T-helper 1 cell treated with Interleukin-12 subunit alpha and Interleukin-12 subunit beta and Interleukin-4 antibody, amounts not matched to agents 30 ng/mL and 1 ng/mL, for 36 hours (primary cell): Measurements from ENCODE around the gene CRACDL. TPM values are rescaled to one million over a fixed set of nuclear protein-coding genes. Genes with fewer than 3 reads are reported as not detected.
"Not testable (repeated sequence)": the region's sequence is repeated elsewhere in the genome, so short reads cannot be mapped to it uniquely, and the experiment has no call there.

Experiments
- intact Hi-C: fragments of 100-400 bp; cut with micrococcal nuclease; formaldehyde crosslinking; loops from one replicate; pipeline ENCODE4 v1.15.1; 2024
- total RNA-seq: library from RNA; stranded (reverse); gene quantifications from 2 replicates; pipeline ENCODE4 v1.2.3, GENCODE V29; 2022

The CRACDL gene
- total RNA-seq, 1 donor from 2014 or later: 0.98 TPM

DNA sequence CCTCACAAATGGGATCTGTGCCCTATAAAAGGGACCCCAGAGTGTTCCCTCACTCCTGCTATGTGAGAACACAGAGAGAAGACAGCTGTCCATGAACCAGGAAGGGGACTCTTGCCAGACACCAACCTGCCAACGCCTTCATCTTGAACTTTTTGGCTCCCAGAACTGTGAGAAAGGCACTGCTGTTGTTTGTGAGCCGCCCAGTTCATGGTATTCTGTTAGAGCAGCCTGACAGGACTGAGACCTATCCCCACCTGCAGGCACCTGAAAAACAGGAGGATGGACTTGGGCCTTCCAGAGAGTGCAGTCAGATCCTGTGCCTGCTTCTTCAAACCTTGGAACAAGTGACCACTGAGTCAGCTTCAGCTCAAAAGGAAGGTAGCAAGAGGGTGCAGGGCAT, 51.4 kb downstream of the CRACDL start:
- intact Hi-C loops: no loop called here

DNA sequence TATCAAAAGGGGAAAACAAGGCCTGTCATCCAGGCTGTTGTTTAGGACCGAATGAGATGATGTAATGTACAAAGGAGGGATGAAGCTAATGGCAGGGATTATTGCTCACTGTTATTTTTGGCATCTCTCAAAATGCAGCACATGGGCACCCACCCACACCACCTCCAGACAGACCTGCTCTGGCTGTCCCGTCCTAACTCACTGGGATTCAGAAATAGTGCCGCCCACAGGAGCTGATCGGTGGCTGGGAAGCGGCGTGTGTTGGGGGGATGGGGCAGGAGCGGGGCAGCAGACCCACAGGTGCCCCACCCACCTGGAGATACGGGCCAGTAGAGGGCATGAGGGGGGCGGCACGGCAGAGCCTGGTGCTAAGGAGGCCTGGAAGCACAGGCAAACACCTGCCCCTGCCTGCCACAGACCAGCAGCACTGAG, 52.2 kb downstream of the CRACDL start:
- intact Hi-C loops: no loop called here

DNA sequence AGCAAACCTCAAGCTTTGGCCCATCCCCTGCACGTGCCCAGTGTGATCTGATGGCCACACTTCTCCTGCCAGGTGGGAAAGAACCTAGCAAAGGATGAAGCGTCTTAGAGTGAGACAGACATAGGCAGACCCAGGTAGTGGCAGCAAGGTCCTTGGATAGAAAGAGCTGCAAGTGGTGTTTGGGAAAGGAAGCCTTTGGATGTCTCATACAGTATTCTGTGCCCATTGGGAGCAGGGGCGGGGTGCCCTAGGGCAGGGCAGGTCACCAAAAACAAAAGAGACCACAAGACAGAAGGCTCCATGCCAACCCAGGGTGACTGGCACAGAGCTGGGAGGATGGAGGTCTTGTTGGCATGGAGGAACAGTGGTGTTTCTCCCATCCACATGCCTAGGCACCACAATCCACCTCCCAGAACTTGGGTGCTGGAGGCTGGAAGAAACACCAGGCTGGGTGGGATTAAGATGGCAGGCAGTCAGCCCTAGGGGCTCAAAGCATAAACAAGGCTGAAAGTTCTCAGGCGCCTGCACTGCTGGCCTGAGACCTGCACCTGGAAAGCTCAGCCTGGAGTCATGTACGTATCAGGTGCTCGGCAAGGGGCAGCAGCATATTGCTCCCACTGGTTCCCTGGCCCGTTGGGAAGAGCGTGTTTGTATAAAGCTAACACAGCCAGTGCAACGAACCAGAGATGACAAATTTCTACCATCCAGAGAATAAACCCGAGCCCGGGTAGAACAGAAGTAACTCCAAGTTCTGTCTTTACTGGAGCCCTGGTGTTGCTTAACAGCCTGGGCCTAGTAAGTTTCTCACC, 52.9 kb downstream of the CRACDL start:
- intact Hi-C loops: no loop called here

DNA sequence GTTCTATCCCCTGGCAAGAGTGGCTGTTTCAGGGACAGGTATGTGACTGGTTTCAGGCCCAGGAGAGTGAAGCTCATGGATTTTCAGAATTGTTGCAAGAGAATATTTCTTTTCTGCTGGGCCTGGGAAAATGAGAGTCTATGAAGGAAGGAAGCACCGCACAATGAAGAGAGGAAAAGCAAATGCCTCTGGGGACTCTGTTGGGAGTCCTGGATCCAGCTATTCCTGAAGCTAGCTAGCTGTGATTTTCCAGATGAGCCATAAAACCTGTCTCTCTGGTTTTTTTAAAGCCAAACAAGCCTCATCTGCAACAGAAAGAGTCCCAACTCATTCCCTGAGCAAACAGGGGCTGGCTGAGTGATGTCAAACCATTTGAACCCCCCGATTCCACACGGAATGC, 53.7 kb downstream of the CRACDL start:
- intact Hi-C loops: no loop called here

DNA sequence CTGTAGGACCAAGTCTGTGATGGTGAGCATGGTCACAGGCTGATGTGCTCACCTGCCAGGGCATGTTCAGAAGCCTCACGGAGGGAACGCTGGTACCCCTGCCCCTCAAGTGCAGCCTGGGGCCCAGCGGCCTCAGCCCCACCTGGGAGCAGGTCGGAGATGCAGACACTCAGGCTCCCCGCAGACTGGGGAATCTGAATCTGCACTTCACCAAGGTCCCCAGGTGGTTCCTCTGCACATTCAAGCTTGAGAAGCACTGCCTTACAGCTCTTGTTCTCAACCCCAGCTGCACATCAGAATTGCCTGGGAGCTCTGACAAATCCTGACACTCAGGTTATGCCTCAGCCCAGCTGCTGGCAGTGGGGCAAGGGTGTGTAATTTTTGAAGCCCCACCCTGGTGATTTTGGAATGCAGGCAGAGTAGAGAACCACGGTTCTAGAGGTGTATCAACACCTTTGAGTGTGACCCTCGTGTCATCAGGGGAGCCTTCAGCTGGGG, 54.8 kb downstream of the CRACDL start:
- intact Hi-C loops: no loop called here

DNA sequence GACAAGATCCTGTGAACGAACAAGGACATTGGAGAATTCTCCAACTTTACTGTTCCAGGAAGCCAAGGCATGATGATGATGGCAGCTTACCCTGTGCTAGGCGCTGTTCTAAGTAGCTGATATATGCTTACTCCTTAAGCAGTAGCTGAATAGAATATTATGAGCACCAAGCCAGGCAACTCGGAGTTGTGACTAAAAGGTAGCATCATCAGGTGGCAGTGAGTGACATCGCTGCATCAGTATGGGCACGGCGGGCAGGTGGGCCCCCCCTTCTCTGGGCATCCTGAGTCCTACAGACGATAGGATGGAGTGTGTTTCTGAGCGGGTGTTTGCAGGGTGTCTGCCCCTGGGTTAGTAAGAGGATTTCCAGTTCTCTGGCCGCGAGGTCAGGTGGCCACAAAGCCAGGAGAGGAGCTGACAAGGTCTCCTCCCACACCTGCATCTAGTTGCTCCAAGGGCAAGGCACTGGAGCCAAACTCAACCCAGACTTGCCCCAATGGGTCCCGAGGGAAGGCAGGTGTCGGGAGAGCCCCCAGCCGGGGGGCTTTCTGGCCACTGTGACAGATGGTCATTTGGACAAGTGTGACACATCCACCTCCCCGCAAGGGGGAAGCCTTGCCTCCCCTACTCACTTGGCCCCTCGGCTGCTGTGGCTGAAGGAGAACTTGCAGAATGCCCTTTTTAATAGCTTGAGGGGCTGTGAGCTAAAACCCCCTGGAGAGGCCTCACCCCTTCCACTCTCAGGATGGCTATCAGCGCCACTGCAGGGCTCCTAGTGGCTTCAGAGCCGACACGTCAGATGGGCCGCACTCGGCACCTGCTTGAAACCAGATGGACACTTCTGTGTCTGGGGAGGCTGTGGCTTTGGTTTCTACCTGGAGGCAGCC, 55.5 kb downstream of the CRACDL start:
- intact Hi-C loops: no loop called here

DNA sequence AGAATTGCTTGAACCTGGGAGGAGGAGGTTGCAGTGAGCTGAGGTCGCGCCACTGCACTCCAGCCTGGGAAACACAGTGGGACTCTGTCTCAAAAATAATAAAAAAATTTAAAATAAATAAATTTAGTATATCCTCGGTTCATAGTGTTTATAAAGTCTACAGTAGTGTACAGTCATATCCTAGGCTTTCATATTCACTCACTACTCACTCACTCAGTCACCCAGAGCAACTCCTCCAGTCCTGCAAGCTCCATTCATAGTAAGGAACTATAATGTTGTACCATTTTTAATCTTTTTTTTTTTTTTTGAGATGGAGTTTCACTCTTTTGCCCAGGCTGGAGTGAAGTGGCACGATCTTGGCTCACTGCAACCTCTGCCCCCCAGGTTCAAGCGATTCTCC, 58.4 kb downstream of the CRACDL start:
- intact Hi-C loops: not testable (repeated sequence)

DNA sequence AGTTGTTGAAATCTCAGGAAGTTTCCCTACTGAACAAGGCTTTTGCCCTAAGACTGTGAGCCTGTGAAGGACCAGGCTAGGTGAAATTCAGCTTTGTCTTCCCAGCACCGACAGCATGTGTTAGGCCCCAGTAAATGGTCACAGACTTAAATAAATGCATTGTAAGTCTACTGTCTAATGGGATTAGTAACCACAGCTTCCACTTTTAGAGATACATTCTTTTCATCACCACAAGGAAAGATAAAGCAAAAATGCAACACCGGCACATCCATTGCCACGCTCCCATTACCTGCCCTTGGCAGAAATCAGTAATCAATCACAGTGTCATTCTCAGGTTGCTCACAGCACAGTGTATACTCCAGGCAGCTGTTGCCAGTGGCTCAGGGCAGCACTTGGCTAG, 59.3 kb downstream of the CRACDL start:
- intact Hi-C loops: no loop called here

DNA sequence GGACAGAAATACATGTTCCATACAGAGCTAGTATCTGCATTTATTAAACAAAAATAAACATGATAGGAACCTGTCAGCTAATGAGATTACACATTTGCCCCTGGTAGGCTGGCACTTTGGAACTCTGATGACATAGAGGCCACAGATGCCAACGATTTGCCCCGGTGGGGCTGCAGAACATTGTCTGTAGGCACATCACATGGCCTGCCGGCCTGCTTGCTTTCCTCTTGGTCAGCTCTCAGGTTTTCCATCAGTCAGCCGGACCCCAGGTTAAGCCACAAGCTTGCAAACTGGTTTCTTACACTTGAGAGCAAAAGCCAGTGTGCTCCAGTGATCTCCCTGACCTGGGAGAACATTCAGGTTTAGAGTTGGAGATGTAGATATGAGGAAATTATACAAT, 60.3 kb downstream of the CRACDL start:
- intact Hi-C loops: no loop called here

DNA sequence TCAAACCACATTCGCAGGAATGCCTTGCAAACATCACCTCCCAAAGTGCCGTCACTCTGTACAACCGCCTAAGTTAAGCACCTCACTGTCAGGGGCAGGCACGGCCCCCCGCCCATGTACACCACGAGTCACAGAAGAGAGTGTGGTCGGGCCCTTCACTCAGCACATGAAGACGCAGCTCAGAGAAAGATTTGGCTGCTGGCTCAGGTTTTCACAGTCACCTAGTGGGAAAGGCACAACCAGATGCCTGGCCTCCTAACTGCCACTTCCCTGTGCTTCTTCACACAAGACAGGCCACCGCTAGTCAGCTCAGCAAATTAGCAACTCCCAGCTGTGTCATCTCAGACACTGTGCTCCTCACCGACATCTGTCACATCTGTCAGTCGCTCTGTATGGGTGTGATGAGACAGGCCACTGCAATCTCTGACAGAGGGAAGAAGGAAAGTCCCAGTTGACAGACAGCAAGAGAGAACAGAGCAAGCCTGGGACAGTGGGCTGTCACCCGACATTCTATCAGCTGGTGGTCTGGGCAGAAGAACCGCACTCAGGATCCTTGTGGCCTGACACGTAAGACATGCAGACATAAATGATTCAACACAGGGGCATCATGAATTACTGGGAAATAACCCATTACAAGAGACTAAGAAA, 60.8 kb downstream of the CRACDL start:
- intact Hi-C loops: no loop called here

DNA sequence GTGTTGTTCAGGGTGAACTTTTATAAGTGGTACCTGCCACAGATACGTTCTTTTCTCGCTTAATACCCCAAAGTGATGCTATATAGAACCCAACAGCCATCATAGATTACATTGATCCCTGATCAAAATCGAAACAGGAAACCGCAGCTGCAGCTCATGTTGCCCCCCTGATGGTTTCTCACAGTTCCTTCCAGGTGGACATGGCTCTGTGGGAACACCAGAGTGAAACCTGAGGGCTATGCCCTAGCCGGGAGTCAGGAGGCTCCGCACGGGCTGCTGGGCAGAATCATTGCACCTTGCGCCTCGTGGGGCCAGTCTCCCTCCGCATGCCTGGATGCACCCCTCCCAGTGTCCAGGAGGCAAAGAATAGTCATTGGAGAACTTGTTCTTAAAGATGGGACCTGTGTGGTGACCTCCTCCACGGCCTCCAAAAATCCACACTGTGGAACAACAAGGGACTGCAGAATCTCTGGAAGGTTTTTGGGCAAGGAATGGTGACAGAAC, 61.8 kb downstream of the CRACDL start:
- intact Hi-C loops: no loop called here

DNA sequence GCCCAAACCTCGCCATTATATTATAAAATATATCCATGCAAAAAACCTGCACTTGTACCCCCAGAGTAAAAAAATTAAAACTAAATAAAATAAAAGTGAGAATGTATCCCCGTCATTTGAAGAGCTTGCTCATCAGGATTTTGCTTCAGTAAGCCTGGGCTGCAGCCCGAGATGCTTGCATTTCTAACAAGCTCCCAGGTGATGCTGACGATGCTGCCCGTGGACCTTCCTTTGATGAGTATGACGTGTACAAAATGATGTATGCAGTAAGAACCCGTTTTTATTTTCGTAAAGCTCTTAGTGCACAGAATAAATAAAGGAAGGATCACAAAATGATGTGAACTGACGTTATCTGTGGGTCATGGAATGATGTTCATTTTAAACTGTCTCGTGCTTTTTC, 63.5 kb downstream of the CRACDL start:
- intact Hi-C loops: no loop called here

DNA sequence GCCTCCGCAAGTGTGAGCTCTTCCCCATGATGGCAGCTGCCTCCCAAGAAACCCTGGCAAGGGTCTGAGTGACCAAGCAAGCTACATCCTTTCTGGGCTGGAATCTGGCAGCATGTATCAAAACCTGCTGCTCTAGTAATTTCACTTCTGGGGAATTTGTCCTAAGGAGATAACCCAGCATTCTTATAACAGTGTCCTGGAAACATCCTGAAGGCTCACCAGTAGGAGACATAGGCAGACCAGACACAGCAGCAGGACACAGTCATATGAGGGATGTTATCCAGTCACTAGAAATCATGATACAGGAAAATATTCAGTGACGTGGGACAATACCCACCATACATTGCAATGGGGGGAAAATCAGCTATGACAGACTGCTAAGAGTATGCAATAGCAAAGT, 64.5 kb downstream of the CRACDL start:
- intact Hi-C loops: no loop called here

DNA sequence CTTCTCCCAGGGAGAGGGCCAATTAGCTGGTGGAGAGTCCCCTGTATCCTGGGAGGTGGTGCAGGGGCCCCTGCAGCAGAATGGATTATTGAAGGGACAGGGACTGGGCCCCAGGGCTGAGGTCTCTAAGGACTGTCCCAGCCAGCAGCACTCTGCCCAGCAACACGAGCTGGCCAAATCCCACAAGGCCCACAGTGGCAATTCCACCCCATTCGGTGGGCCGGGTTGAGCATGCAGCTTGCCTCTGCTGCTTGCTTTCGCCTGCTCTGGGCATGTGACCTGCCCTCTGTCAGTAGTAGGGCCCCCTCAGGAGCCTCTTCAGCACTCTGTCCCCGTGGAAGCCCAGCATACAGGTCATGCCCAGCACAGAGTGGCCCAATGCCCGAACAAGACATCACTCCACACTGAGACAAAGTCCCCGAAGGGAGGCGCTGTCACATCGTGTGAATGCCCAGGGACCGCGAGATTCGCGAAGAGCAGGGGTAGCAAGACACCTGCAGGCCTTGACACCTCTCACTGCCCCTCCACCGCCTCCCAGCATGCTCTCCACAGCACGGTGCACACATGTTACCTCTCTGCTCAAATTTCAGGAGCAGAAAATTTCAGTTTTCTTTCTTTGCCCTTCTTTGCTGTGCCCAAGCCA, 65.4 kb downstream of the CRACDL start:
- intact Hi-C loops: no loop called here

DNA sequence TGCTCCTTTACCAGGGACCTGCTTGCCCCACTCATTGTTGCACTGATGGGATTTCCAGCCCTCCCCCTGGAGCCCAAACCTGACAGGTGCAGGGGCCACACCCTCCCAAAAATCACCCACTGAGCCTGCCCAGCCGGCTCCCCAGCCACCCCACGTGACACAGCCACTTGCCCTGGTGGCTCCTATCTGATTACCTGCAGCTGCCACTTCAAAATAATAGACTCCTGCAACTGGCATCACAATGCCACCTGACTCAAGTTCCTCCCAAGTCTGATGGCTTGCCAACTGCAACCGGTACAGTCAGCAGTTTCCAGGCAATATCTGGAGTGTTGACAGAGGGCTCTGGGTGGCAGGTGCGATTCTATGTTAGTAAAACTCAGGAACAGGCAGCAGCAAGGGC, 66.2 kb downstream of the CRACDL start:
- intact Hi-C loops: no loop called here

DNA sequence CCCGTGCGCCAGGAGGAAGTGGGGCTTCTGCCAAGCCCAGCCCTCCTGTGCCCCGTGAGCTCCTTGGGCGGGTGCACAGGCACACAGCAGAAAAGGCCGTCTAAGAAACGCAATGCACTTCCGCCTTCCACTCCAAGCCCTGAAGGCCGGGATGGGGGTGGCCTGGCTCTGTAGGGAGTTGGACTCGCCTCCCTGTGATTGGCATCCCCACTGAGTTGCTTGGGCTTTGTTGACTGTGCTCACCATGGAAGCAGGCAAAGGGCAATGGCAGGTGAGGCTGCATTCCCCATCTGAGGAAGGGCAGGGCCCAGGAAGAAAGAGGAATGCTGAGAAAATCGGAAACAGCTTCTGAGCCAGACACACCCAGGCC, 66.8 kb downstream of the CRACDL start:
- intact Hi-C loops: no loop called here

DNA sequence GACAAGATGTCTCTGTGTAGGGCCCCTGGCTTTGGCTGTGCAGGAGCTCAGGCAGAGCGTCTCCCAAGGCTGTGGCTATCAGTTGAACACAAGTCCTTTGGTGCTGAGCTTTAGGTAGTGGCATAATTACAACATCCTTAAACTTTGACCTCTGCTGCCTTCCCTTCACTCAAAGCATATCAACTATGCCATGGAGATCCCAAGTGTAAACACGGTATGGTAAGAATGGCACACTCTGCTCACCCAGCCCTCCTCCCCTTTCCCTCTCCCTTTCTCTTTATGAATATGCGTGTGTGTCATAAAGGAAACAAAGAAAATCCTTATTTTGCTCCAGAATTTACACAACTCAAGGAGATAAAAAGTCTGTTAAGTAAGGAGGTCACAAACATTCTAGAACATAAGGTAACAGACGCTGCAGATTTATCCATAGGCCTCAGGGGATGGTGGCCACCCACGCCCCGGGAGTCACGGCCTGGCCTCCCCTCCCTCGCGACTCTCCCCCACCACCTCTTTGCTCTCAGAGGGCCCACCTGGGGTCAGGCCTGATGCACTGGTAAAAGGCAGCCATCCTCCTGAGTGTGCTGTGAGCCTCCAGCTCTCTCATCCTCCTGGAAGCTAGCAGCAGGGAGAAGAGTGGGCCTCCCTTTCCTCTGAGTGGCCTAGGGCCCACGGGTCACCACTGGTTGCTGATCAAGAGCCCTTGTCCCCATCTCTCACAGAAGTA, 67.3 kb downstream of the CRACDL start:
- intact Hi-C loops: no loop called here

DNA sequence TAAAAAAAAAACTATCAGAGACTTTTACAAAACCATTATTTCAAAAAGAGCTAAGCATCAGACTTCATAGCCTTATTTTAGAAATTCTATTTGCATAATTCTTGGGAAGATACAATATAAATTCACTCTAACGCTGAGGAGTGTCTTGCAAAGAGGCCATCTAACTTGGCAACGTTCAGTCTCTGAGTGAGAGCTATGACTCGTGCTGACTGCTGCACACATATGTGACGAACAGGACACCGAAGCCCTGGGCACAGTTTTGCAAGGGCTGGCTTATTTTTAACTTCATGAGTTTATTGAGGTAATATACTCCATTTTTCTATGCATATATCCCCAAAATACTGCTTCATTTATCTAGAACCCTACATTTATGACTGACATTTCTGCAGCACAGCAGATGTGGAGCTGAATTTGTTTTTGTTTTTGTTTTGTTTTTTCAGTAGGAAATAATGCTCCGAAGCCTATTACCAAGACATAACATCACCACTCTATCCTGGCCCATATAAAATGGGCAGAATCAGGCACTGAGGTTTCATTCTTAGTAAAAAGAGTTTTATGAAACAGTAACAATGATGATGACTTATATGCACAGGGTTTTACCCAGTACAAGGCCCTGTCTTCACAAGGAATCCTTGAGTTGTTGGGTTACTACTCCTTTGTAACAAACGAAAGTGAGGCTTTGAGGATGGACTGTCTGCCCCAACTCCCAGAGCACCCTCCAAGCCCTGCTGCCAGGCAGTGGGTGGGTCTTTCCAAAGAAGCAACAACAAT, 68.3 kb downstream of the CRACDL start:
- intact Hi-C loops: no loop called here

DNA sequence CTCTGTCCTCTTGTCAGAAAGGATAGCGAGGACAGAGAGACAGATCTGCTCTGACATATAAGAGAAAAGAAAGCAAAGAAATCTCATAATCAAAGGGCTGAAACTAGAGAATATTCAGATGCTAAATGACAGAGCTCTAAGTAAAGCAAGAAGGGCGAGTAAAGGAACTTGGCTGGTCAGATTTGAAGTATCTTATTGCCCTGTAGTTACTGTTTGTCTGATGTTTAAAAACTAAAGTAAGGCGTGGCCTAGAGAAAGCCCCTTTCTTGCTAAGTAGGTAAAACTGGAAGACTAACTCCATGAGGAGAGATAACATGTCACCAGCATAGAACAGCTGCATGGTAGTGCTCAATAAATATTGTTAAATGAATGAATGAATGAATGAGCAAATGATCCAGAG, 70.0 kb downstream of the CRACDL start:
- intact Hi-C loops: no loop called here

DNA sequence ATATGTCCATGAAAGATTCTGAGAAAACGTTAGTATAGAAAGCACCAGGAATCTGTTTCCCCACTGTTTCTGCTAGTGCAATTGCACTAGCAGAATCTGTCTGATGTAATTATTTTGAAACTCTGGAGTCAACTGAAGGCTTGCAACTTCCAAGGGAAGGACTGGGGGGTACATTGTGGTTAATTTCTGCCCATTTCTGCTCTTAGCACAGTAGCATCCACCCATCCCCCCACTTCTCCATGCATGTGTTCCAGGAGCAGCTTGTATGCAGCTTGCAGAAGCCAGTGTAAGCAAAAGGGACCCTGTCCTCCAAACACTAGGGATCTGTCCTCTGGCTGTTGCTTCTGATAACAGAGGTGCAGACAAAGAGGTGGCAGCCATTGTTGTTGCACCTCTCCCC, 74.4 kb downstream of the CRACDL start:
- intact Hi-C loops: no loop called here
